Rectal smooth muscle tissue (tissue), 1 donor: ENCODE measurements around the gene CACNA1S.

Experiments used
- H3K27ac ChIP-seq: one replicate; pipeline ENCODE4 v1.7.0; 2013; ENCODE audit warnings: low read depth, low read length, inconsistent platforms
- H3K27me3 ChIP-seq: one replicate; pipeline ENCODE4 v1.7.0; 2013; ENCODE audit warnings: low read length; ENCODE audit not compliant: control insufficient read depth, insufficient read depth
- H3K36me3 ChIP-seq: one replicate; pipeline ENCODE4 v1.7.0; 2013; ENCODE audit warnings: low read length; ENCODE audit not compliant: control insufficient read depth, insufficient read depth
- H3K4me1 ChIP-seq: one replicate; pipeline ENCODE4 v1.7.0; 2013; ENCODE audit warnings: low read length; ENCODE audit not compliant: control insufficient read depth, insufficient read depth
- H3K4me3 ChIP-seq: one replicate; pipeline ENCODE4 v1.7.0; 2013; ENCODE audit warnings: low read length
- H3K9ac ChIP-seq: one replicate; pipeline ENCODE4 v1.7.0; 2013; ENCODE audit warnings: low read length

Gene CACNA1S

GRCh38 chr1:201016211-201016651 lies 96.0 kb downstream of the CACNA1S start:
- H3K27ac ChIP-seq: no peak overlapping the region
- no peaks in the 10 kb centered on the region for H3K4me1 ChIP-seq
- H3K27me3 ChIP-seq: no peaks in the 10 kb centered on the region
- H3K4me3 ChIP-seq: no peak overlapping the region
- no peaks in the 10 kb centered on the region for H3K36me3 ChIP-seq
- no peak overlapping the region for H3K9ac ChIP-seq

GRCh38 chr1:201015551-201016091 lies 96.6 kb downstream of the CACNA1S start:
- H3K9ac ChIP-seq: no peak overlapping the region
- H3K27ac ChIP-seq: no peak overlapping the region
- H3K36me3 ChIP-seq: no peaks in the 10 kb centered on the region
- H3K4me1 ChIP-seq: no peaks in the 10 kb centered on the region
- no peak overlapping the region for H3K4me3 ChIP-seq
- no peaks in the 10 kb centered on the region for H3K27me3 ChIP-seq

DNA sequence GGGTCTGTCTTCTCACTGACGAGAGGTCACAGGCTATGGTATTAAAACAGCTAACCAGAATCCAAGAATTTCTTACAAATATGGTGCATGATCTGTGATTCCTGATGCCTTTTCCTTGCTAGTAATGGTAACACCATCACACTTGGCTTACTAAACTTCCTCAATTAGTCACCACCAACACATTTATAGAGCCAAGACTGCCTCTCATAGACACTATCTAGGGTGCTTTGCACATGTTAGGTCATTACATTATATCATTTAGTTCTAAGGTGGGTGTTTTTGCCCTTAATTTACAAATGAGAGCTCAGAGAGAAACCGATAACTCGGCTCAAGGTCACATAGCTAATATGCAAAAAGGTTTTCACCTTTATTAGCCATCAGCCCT lies 97.4 kb downstream of the CACNA1S start:
- Histone ChIP-seq H3K9ac (no peak overlapping the region), H3K36me3 (no peaks in the 10 kb centered on the region), H3K4me1 (no peaks in the 10 kb centered on the region), H3K27me3 (no peaks in the 10 kb centered on the region), H3K27ac (no peak overlapping the region), H3K4me3 (no peak overlapping the region)

DNA sequence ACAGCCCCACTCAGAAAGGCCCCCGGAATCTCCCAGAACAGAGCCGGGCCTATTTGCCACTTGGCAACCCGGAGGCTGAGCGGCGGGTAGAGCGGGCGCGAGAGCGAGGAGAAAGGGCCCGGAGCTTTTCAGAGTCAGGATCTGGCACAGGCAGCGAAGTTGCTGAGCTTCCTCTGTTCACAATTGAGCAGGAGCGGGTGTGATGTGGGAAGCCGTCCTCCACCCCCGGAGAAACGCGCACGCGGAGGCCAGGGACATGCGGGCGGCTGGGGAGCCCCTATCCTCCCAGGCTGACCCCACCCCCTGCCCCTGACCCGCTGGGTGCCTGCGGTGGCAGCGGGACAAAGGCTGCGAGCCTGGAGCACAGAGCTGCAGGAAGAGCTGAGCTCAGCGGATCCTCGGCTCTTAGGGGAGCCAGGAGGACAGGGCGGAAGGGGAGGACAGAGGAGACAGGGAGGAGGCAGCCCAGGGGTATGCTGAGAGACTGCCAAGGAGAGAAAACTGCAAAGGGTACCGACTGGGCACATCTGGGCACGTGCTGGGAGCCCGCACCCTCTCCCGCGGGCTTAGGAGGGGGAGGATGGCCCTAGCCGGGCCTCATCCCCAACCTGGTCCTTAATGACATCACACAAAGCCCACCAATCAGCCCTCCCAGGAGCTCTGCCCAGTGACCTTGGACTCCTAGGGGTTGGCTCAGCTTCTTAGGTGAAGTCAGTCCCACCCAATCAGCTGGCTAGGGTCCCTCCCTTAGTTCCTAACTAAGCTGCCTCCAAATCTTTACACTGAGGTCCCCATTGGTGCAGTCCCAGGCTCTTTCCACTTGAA lies 98.0 kb downstream of the CACNA1S start:
- H3K4me3 ChIP-seq: no peak overlapping the region
- H3K4me1 ChIP-seq: no peaks in the 10 kb centered on the region
- H3K27me3 ChIP-seq: no peaks in the 10 kb centered on the region
- no peak overlapping the region for H3K9ac ChIP-seq
- no peaks in the 10 kb centered on the region for H3K36me3 ChIP-seq
- H3K27ac ChIP-seq: no peak overlapping the region

DNA sequence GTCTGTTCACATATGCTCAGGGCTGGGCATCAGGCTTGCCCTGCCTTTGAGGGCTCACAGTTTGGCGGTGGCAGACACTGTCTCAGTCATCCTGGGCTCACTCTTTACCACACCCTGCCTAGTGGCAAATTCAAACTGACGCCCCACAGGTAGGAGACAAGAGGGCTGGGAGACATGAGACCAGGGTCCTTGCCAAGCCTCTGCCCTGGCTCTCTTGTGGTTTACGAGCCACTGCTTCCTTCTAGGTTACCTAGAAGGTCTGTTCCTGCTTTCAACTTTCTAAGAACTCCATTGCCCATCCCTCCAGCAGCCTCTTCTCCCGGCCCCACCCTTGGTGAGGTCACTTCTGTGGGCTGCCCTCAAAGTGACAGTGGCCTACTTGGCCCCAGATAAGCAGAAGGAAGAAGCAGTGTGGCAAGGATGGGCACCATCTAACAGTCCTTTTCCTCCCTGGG lies 99.2 kb downstream of the CACNA1S start:
- H3K4me1 ChIP-seq: no peaks in the 10 kb centered on the region
- H3K36me3 ChIP-seq: no peaks in the 10 kb centered on the region
- H3K27me3 ChIP-seq: no peaks in the 10 kb centered on the region
- no peak overlapping the region for H3K9ac ChIP-seq
- H3K27ac ChIP-seq: no peak overlapping the region
- no peak overlapping the region for H3K4me3 ChIP-seq

DNA sequence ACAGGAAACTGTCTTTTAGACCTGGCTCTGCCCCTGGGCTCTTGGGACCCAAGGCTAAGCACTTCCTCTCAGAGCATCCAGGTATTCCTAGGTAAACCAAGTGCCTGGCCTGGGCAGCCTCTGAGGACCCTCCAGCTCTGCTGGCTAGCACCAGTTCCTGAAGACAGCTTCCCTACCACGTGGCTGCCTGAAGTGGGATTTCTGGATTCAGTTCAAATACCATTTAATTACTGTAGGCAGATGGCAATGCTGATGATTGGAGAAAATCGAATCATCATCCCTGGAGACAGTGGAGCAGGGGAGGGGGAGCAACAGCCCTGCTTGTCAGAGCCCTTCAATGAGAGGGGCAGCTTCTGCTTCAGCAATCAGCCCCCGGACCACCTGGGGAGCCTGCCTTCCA lies 100.6 kb downstream of the CACNA1S start:
- Histone ChIP-seq H3K9ac (no peak overlapping the region), H3K27me3 (no peaks in the 10 kb centered on the region), H3K36me3 (no peaks in the 10 kb centered on the region), H3K4me3 (no peak overlapping the region), H3K4me1 (no peaks in the 10 kb centered on the region), H3K27ac (no peak overlapping the region)

- H3K9ac ChIP-seq: no peak overlapping the region
- H3K27ac ChIP-seq: no peak overlapping the region
- no peak overlapping the region for H3K4me3 ChIP-seq
- H3K27me3 ChIP-seq: no peaks in the 10 kb centered on the region
- H3K4me1 ChIP-seq: no peaks in the 10 kb centered on the region
- H3K36me3 ChIP-seq: no peaks in the 10 kb centered on the region
Observed at GRCh38 chr1:201009962-201010645, 102.1 kb downstream of the CACNA1S start.

DNA sequence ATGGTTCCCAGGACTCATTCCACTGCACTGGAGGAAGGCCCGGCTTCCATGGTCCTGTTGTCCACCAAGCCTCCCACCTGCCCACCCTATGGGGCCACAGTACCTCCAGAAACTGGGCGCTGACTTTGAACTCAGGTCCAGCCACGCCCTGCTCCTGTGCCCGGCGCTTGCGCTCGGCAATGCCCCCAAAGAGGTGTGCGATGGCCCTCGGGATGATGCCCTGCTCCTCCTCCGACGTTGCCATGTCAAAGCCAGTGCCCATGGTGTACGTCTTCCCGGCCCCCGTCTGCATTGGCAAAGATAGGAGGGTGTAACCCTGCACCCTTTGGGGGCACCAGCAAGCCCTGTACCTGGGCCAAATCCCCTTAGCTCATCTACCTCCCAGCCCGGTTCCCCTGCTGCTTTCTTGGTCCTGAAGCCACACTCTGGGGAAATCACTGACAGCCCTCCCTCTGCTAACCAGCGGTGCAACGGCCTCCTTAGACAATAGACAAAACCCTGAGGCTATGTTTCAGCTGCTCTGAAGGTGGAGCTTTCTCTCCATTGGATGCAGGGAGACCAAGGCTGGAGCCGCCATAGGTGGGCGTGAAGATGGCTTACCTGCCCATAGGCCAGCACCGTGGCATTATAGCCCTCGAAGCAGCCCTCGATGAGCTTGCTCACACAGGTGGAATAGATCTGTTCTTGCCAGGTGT lies 103.4 kb downstream of the CACNA1S start:
- no peak overlapping the region for H3K27ac ChIP-seq
- H3K9ac ChIP-seq: no peak overlapping the region
- no peaks in the 10 kb centered on the region for H3K27me3 ChIP-seq
- H3K4me3 ChIP-seq: no peak overlapping the region
- no peaks in the 10 kb centered on the region for H3K36me3 ChIP-seq
- H3K4me1 ChIP-seq: no peaks in the 10 kb centered on the region

DNA sequence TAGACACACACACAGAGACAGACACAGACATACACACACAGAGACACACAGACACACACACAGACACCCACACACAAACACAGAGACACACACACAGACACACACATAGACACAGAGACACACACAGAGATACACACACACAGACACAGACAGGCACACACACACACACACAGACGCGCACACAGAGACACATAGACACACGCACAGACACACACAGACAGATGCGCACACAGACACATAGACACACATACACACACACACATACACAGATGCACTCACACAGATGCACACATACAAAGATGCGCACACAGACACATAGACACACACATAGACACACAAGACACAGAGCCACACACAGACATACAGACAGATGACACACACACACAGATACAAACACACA lies 104.7 kb downstream of the CACNA1S start:
- Histone ChIP-seq H3K27me3 (no peaks in the 10 kb centered on the region), H3K27ac (no peak overlapping the region), H3K4me3 (no peak overlapping the region), H3K9ac (no peak overlapping the region), H3K36me3 (no peaks in the 10 kb centered on the region), H3K4me1 (no peaks in the 10 kb centered on the region)

GRCh38 chr1:201006450-201006849 lies 105.8 kb downstream of the CACNA1S start:
- Histone ChIP-seq H3K27ac (no peak overlapping the region), H3K4me1 (no peaks in the 10 kb centered on the region), H3K9ac (no peak overlapping the region), H3K36me3 (no peaks in the 10 kb centered on the region), H3K27me3 (no peaks in the 10 kb centered on the region), H3K4me3 (no peak overlapping the region)

DNA sequence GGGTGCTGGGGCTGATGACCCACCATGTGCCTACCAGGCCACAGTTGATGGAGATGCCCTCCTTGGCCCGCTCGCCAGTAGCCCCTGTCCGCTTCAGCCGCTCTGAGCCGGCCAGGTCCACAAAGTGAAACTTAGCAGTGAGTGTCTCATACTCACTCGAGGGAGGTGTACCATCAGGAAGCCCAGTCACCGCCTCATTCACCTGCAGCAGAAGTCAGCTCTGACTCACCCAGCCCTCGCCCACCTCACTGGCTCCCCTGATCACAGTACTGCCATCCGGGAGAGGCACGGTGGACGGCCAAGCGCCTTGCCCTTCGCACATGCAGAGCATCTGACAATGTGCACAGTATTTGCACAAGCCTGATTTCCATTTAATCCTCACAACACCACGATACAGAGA lies 107.5 kb downstream of the CACNA1S start:
- no peaks in the 10 kb centered on the region for H3K4me1 ChIP-seq
- no peaks in the 10 kb centered on the region for H3K27me3 ChIP-seq
- H3K27ac ChIP-seq: no peak overlapping the region
- no peak overlapping the region for H3K9ac ChIP-seq
- no peaks in the 10 kb centered on the region for H3K36me3 ChIP-seq
- H3K4me3 ChIP-seq: no peak overlapping the region

DNA sequence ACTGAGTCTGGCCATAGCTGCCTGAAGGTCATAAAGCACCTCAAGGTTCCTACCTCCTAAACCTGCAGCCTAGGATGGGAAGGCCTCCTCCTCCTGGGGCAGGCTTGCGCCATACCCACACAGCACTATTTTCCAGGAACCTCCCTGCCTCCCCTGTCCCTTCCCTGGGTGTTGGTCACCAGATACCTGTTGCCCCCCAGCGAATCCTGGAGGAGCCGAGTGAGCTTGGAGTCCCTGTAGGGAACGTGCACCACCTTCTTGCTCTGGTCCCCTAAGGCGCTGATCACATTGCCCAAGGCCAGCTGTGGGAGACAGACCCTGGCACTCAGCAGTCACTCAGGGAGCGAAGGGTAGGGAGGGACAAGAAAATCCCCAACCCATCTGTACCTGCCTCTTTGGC lies 108.1 kb downstream of the CACNA1S start:
- Histone ChIP-seq H3K36me3 (no peaks in the 10 kb centered on the region), H3K9ac (no peak overlapping the region), H3K4me1 (no peaks in the 10 kb centered on the region), H3K27ac (no peak overlapping the region), H3K4me3 (no peak overlapping the region), H3K27me3 (no peaks in the 10 kb centered on the region)
